Amniotic stem cell (primary cell): ENCODE measurements around the gene SLX1A.
"Not testable (repeated sequence)": the region's sequence is repeated elsewhere in the genome, so short reads cannot be mapped to it uniquely, and the experiment has no call there.

Experiments
- DNase-seq: peaks from one replicate; lab custom pipeline; 2025; lab: John Stamatoyannopoulos, UW

Gene SLX1A

GRCh38 chr16:30184096-30184890, 9.4 kb upstream of the SLX1A start:
- DNase-seq: no peak

- DNase-seq: no peak
Measured at GRCh38 chr16:30184891-30185682, 8.6 kb upstream of the SLX1A start.

DNA sequence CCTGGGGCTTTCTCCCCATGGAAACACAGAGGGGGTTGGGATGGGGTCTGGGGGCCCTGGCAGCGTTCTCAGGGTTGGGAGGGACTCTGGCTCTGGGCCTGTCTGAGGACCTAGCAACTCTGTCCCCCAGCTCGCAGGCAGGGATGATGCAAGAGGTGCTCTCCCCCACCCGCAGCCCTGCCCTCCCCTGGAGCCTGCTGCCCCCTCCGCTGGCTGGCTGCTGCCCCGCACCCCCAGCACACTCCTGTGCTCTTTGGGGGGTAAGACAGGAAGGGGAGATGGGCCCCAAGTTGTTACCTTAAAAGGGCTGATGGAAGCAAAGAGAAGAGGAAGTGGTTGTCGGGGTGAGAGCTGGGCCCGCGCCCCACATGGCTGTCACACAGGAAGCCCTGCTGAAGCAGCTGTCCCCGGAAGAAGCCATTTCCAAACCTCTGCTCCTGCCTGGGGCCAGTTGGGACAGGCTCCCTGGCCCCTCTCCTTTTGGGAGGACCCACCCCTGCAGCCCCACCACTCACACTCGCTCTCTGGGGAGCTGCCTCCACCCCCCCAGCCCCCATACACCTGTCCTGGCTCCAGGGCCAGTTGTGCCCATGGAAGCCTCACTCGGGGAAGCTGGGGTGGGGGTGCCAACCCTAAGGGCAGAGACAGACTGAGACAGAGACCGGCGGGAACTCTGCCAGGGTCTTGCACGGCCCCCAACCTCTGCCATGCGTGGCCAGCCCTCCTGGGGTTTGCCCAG, 7.8 kb upstream of the SLX1A start:
- DNase-seq: no peak

DNA sequence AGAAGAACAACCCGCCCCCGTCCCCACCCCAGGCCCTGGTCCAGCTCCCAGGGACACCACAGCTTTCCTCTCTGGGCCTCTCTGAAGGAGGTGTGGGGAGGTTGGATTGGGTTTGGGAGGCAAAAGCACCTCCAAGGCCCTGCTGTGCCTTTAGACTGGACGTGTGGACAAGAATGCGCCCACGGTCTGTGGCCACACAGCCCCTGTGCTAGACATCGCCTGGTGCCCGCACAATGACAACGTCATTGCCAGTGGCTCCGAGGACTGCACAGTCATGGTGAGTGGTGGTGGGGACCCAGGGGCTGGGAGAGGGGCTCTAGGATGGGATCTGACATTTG, 7.3 kb upstream of the SLX1A start:
- DNase-seq: no peak

- no peak for DNase-seq
Measured at GRCh38 chr16:30186782-30187555, 6.7 kb upstream of the SLX1A start.

DNA sequence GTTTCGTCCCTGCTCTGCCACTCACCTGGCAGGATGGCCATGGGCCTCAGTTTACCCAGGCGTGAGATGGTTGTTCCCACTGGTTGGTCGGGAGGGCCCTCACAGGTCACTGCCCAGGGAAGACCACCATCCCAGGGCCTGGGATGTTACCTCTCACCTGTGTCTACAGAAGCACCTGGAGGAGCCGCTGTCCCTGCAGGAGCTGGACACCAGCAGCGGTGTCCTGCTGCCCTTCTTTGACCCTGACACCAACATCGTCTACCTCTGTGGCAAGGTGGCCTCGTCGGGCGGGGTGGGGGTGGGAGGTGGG, 6.2 kb upstream of the SLX1A start:
- no peak for DNase-seq

DNA sequence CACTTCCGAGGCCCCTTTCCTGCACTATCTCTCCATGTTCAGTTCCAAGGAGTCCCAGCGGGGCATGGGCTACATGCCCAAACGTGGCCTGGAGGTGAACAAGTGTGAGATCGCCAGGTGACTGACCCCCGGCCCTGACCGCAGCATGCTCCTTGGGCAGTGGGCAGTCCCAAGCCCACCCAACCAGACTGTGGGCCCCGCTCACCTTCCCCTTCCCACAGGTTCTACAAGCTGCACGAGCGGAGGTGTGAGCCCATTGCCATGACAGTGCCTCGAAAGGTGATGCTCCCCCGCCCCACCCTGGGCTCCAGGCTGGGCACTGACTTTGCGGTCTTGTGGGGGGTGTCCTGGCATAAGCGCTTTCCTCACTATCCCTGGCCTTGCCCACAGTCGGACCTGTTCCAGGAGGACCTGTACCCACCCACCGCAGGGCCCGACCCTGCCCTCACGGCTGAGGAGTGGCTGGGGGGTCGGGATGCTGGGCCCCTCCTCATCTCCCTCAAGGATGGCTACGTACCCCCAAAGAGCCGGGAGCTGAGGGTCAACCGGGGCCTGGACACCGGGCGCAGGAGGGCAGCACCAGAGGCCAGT, 5.6 kb upstream of the SLX1A start:
- DNase-seq: no peak

- not testable (repeated sequence) for DNase-seq
Measured at GRCh38 chr16:30191158-30191557, 2.5 kb upstream of the SLX1A start.

- DNase-seq: not testable (repeated sequence)
Measured at GRCh38 chr16:30193098-30193497, 577 bp upstream of the SLX1A start.

GRCh38 chr16:30194172-30194925, 674 bp downstream of the SLX1A start:
- not testable (repeated sequence) for DNase-seq

- not testable (repeated sequence) for DNase-seq
Measured at GRCh38 chr16:30197001-30197400, 3.3 kb downstream of the SLX1A start.

- not testable (repeated sequence) for DNase-seq
Measured at GRCh38 chr16:30199049-30199448, 5.4 kb downstream of the SLX1A start, which contains the start of gene SULT1A3. Gene SULT1A3 (plus strand): TSS chr16:30199255. CDS start chr16:30200729, 1,474 bp downstream.

DNA sequence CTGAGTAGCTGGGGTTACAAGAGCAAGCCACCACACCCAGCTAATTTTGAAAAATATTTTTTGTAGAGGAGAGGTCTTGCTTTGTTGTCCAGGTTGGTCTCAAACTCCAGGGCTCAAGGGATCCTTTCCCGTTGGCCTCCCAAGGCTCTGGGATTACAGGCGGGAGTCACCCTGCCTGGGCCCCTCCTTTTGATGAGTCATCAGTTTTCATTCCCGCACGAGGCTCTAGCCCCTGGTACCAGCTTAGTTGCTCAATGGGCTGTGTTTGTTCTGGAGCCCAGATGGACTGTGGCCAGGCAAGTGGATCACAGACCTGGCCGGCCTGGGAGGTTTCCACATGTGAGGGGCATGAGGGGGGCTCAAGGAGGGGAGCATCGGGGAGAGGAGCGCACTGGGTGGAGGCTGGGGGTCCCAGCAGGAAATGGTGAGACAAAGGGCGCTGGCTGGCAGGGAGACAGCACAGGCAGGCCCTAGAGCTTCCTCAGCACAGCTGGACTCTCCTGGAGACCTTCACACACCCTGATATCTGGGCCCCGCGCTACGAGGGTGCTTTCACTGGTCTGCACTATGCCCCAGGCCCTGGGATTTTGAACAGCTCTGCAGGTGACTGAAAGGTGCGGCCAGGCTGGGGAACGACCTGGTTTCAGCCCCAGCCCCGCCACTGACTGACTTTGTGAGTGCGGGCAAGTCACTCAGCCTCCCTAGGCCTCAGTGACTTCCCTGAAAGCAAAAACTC, 6.1 kb downstream of the SLX1A start:
- not testable (repeated sequence) for DNase-seq

DNA sequence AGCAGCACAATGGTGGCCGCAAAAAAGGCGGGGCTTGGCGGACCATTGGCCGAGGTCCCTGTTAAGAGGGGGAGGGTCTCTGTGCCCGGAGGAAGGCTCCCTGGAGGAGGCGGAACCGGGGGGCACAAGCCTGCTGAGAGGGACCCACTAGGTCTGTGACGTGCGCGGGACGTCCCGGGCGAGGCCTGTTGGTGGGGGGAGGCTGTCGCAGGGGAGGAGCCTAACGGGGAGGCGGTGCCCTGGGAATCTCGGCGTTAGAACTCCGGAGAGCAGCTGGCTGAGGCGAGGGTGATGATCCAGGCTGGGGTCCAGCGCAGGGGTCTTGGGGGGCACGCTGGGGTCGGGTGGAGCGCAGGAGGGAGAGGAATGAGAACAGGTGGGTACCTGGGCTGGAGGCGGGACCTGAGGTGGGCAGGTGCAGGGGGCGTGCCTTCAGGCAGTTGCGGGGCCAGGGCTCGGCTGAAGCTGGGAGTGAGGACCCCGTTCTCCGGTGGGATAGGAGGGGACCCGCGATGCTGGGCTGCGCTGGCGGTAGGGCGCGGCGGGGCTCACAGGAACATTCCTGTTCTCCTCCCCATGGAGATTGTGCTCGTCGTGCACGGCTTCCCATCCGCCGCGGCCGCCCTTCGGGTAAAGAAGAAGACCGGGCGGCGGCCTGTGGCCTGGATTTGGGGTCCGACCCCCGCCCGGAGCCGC, 12.0 kb downstream of the SLX1A start:
- DNase-seq: not testable (repeated sequence)

- not testable (repeated sequence) for DNase-seq
Measured at GRCh38 chr16:30206252-30206651, 12.6 kb downstream of the SLX1A start.

DNA sequence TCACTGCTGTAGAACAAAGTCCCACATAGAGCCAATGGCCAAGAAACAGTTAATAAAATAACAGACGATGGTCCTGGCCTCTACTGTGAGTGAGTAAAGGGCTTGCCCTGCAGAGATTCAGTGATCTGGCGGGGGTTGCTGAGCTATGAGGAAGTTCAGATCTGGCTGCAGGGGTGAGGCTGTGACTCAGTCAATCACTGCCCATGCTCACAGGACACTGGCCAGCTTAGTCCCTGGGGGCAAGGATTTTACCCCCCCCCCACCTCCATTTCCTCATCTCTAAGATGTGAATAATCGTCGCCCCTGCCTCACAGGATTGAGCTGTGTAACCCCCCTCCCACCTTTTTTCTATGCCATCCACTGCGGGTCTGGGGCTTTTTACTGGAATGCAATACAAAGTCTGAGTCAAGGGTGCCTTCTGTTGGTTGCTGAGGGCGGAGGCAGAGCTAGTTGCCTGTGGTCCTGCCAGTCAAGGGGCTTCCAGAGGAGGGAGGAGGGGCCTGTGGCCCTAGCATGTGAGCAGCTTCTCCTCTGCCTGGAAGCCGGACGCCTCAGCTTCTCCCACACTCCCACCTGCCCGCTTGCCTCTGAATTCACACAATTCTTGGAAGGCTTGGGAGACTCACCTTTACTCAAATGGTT, 13.5 kb downstream of the SLX1A start:
- DNase-seq: not testable (repeated sequence)

- DNase-seq: not testable (repeated sequence)
Measured at GRCh38 chr16:30209032-30209431, 15.4 kb downstream of the SLX1A start.

- not testable (repeated sequence) for DNase-seq
Measured at GRCh38 chr16:30211414-30211813, 17.7 kb downstream of the SLX1A start.

DNA sequence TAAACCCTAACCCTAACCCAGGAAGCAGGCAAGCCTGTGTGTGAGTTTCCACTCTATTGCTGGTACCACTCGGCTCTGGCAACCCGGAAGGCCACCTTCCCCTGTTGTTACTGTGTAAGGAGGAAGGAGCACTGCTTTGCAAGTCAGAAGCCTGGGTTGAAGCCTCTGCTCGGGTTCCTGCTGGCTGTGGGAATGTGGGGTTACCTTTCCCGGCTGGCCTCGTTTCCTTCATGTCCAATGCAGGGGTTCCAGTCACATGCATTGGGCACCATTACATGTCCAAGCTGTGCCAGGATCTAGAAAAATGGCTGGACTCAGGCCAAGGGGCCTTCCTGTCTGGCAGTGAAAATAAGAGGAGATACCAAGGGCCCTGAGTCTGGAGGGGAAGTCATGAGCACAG, 23.4 kb downstream of the SLX1A start:
- not testable (repeated sequence) for DNase-seq
